Lower leg skin (tissue), 4 donors: Measurements from ENCODE around the gene LCE3B. TPM values are rescaled to one million over a fixed set of nuclear protein-coding genes. Genes with fewer than 3 reads are reported as not detected.
"Not testable (repeated sequence)": the region's sequence is repeated elsewhere in the genome, so short reads cannot be mapped to it uniquely, and the experiment has no call there.

Experiments
- DNase-seq, 2 donors: peaks; one replicate each; pipeline ENCODE4 v3.0.0-alpha.2; 2019; ENCODE audit warnings: low spot score in 2 of 2
- H3K4me3 ChIP-seq: fragments of 200-600 bp; sonication (generic); 2 replicates; pipeline ENCODE4 v1.5.1; 2017; ENCODE audit warnings: mild to moderate bottlenecking, low read depth; ENCODE audit not compliant: poor library complexity, severe bottlenecking
- POLR2A ChIP-seq, 2 donors: fragments of 450-650 bp; IDR thresholded peaks; one replicate each; pipeline ENCODE4 v1.6.1; 2016 to 2017; ENCODE audit warnings: antibody characterized with exemption in 2 of 2, mild to moderate bottlenecking in 1 of 2, moderate library complexity in 1 of 2
- WGBS, 2 donors: methylation state at CpG; one replicate each; pipeline ENCODE4 v1.1.5; 2018; 5-methylcytosine and 5-hydroxymethylcytosine counted together
- intact Hi-C: fragments of 100-400 bp; cut with DNase I; formaldehyde crosslinking; loops from one replicate; pipeline ENCODE4 v1.15.0; 2023; ENCODE audit warnings: low total_unique reads
- total RNA-seq, 4 donors: library from RNA; depleted of rRNA; stranded (reverse); fragments of >200 nt; gene quantifications; one replicate each; pipeline ENCODE4 v1.1.0, GENCODE V29; 2016
- TF ChIP-seq, protein P1 (sequence below), 3 donors: fragments of 450-650 bp; IDR thresholded peaks; one replicate each; pipeline ENCODE4 v1.5.1; 2016; ENCODE audit warnings: antibody characterized with exemption in 3 of 3, mild to moderate bottlenecking in 3 of 3, moderate library complexity in 2 of 3

The LCE3B gene, protein sequence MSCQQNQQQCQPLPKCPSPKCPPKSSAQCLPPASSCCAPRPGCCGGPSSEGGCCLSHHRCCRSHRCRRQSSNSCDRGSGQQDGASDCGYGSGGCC
- not detected for total RNA-seq

DNA sequence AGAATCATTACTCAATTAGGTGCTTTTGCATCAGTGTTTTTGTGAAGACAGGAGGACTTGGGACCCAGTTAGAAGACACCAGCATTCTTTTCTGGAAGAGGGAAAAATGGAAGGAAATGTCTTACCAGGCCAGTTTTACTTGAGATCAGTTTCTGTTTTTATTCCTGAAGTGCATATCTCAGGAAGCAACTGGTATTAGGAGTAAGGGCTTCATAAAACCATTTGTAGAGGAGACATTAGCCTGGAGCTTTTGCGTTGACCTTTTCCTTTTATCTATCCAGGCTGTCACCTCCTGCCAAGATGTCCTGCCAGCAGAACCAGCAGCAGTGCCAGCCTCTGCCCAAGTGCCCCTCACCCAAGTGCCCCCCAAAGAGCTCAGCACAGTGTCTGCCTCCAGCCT is at the start of gene LCE3B:
LCE3B (plus strand) TSS at position 301 of the 400 bp plus-strand sequence; CDS start at position 301, 0 bp downstream.
- 90% methylated on average over 1 of the region's 1 CpG; no CpG with 5 or more reads in 1 of the 2 donors for WGBS, 2 donors
- no peak for DNase-seq
- intact Hi-C loops, result no loop called here
- TF ChIP-seq, protein P1, sequence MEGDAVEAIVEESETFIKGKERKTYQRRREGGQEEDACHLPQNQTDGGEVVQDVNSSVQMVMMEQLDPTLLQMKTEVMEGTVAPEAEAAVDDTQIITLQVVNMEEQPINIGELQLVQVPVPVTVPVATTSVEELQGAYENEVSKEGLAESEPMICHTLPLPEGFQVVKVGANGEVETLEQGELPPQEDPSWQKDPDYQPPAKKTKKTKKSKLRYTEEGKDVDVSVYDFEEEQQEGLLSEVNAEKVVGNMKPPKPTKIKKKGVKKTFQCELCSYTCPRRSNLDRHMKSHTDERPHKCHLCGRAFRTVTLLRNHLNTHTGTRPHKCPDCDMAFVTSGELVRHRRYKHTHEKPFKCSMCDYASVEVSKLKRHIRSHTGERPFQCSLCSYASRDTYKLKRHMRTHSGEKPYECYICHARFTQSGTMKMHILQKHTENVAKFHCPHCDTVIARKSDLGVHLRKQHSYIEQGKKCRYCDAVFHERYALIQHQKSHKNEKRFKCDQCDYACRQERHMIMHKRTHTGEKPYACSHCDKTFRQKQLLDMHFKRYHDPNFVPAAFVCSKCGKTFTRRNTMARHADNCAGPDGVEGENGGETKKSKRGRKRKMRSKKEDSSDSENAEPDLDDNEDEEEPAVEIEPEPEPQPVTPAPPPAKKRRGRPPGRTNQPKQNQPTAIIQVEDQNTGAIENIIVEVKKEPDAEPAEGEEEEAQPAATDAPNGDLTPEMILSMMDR (IDR thresholded peaks at IDR 0.05), result no peak
- TF ChIP-seq POLR2A (IDR thresholded peaks at IDR 0.05), result no peak
- no peak within 1 kb of the TSS for H3K4me3 ChIP-seq

DNA sequence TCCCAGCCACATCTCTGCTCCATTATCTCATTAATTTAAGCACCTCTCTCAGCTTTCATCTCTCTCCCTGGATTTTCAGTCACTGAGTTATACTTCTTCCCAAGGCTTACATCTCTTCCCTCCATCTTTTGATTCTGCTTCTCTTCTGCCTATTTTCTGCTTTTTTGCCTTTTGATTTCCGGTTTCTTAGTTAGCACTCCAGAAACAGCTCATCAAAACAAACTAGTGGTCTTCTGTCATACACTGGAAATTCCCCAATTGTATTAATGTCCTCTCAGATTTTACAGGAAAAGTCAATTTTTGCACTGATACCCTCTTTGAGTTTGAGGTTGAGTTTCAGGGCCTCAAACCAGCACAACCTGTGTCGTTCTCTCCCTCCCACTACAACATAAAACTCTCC is 48.5 kb upstream of the LCE3B start:
- intact Hi-C loops, result no loop called here
- 64 to 78% methylated on average over 2 of the region's 2 CpGs for WGBS, 2 donors
- TF ChIP-seq, protein P1 (IDR thresholded peaks at IDR 0.05), result no peak
- TF ChIP-seq POLR2A (IDR thresholded peaks at IDR 0.05), result no peak
- no peak overlapping the region for H3K4me3 ChIP-seq
- DNase-seq, result no peak

DNA sequence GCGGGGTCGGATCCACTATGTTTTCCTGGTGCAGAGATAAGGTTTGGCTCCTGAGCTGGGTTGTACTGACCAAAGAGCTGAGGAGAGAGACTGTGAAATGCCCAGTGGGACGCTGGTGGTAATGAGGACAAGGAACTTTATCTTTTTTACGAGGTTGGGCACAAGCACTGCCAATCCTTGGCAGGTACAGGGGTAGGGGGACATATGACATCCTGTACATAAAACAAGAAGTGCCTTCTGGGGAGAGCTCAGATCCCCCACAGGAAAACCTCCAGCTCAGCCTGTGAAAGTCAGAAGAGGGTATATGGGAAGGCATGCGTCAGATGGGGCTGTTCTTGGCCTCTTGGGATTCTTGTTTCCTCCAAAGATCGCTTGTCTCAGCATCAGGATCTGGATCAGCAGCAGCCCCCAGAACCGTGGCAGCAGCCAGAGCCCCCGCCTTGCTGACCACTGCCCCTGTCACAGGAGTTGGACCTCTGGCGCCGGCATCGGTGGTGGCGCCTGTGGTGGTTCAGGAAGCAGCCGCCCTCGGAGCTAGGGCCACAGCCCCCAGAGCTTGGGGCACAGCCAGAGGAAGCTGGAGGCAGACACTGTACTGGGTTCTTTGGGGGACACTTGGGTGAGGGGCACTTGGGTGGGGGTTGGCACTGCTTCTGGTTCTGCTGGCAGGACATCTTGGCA is 47.9 kb upstream of the LCE3B start:
- H3K4me3 ChIP-seq, result no peak overlapping the region
- no peak for TF ChIP-seq POLR2A (IDR thresholded peaks at IDR 0.05)
- TF ChIP-seq, protein P1 (IDR thresholded peaks at IDR 0.05), result no peak
- no peak for DNase-seq
- intact Hi-C loops, result no loop called here
- WGBS, 2 donors, result 83% methylated on average over 10 to 14 of the region's 14 CpGs

DNA sequence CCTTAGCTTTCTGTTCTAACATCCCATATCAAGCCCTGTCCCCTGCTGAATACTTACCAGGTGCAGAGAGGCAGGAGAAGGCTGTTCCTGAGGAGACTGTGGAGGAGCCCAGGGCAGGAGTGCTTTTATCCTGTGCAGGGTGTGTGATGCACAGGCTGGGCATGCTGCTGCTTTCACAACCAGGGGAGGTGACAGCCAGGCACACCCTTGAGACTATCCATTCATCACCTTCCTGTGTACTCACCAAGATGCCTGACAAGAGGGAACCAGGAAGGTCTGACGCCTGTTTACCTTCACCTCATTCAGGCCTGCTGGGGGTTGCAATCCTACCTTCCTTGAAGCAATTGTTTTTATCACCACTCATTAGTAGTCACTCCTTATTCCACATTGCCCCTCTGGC is 46.9 kb upstream of the LCE3B start, which contains the start of gene LCE3E:
LCE3E (minus strand) TSS at position 100 of the 400 bp plus-strand sequence. CDS start 572 bp downstream, outside the sequence.
- intact Hi-C loops, result no loop called here
- no peak for DNase-seq
- H3K4me3 ChIP-seq, result no peak within 1 kb of the TSS
- no peak for TF ChIP-seq POLR2A (IDR thresholded peaks at IDR 0.05)
- TF ChIP-seq, protein P1 (IDR thresholded peaks at IDR 0.05), result no peak
- WGBS, 2 donors, result 54 to 62% methylated on average over 1 of the region's 1 CpG

DNA sequence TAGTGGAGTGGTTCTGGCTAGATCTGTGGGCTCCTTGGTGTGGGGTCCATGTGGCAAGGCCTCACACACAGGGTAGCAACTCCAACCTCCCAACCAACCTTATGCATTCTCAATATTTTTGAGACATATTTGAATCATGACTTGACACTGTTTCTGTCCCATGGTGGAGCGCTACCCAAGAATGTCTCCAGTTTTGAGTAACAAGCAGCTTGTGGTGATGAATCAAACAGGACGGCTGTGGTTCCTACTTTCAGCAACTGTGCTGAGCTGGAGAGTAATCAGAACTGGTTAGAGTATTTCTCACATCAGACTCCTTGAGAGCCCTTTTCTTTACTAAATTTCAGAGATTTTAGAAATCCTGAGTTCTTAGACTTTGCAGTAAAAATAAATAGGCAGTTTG is 36.4 kb upstream of the LCE3B start:
- intact Hi-C loops, result no loop called here
- whole genome bisulfite sequencing, 2 donors, result 73 to 77% methylated on average over 2 of the region's 2 CpGs
- no peak overlapping the region for H3K4me3 ChIP-seq
- TF ChIP-seq, protein P1 (IDR thresholded peaks at IDR 0.05), result no peak
- no peak for TF ChIP-seq POLR2A (IDR thresholded peaks at IDR 0.05)
- DNase-seq, result no peak

DNA sequence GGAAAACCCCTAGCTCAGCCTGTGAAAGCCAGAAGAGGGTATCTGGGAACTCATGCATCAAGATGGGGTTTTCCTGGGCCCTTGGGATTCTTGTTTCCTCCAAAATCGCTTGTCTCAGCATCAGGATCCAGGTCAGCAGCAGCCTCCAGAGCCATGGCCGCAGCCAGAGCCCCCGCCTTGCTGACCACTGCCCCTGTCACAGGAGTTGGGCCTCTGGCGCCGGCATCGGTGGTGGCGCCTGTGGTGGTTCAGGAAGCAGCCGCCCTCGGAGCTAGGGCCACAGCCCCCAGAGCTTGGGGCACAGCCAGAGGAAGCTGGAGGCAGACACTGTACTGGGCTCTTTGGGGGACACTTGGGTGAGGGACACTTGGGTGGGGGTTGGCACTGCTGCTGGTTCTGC is 34.1 kb upstream of the LCE3B start:
- H3K4me3 ChIP-seq, intact Hi-C loops, DNase-seq: not testable (repeated sequence)
- 92 to 100% methylated on average over 5 to 9 of the region's 9 CpGs for WGBS, 2 donors
